PFSK-1 (cell line): ENCODE measurements around the gene APC2.

Experiments
- POLR2AphosphoS5 ChIP-seq: IDR thresholded peaks from 2 replicates; pipeline ENCODE4 v1.6.1; 2012; ENCODE audit warnings: low read depth, mild to moderate bottlenecking, control low read depth, low read length, moderate library complexity
- REST ChIP-seq, 2 experiments: IDR thresholded peaks; 2 replicates each; pipeline versions ENCODE4 v1.6.1 to v1.8.0; 2011 to 2012; ENCODE audit warnings: low read depth in 2 of 2, low read length in 2 of 2, control low read depth in 1 of 2, inconsistent platforms in 1 of 2, mild to moderate bottlenecking in 1 of 2, moderate library complexity in 1 of 2; ENCODE audit not compliant: insufficient read depth in 1 of 2
- SIN3A ChIP-seq: IDR thresholded peaks from 2 replicates; pipeline ENCODE4 v1.6.1; 2012; ENCODE audit warnings: mild to moderate bottlenecking, low read length, moderate library complexity, borderline replicate concordance; ENCODE audit not compliant: insufficient read depth
- TAF1 ChIP-seq: IDR thresholded peaks from 2 replicates; pipeline ENCODE4 v1.6.1; 2012; ENCODE audit warnings: low read length, control low read depth, borderline replicate concordance; ENCODE audit not compliant: insufficient read depth

DNA sequence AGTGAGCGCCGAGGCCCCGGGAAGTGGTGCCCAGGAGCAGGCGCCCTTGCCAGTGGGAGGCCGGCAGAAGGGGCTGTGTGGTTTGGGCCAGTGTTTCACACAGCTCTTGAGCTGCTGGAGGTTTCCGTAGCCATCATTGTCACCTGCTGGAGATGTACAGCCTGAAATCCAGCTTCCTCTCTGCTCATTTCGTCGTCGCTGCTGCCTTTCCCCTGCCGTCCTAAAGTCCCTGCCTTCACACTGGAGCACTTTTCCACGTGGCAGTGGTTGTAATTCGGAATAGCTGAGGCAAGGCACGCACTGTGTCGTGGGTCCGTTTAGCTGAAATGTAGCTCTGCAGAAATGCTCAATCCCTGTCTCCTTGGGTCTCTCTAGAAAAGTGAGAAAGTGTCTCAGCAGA lies 29.3 kb upstream of the APC2 start:
- TF ChIP-seq REST (IDR thresholded peaks at IDR 0.05; ENCODE audit: insufficient read depth in 1 of 2, low read depth in 2 of 2, low read length in 2 of 2): no peak
- no peak for TF ChIP-seq SIN3A
- no peak for TF ChIP-seq POLR2AphosphoS5
- no peak for TF ChIP-seq TAF1
